H1 (cell line): Measurements from ENCODE around the gene DPYSL3. TPM values are rescaled to one million over a fixed set of nuclear protein-coding genes. Genes with fewer than 3 reads are reported as not detected.

ENCODE experiments used
- CTCF ChIA-PET: fragments of 300-600 bp; sonication (Branson Sonifier 250); formaldehyde crosslinking; loops from one replicate; lab custom pipeline; 2021; ENCODE audit not compliant: partially characterized antibody; lab: Charles Lee
- POLR2A ChIA-PET: fragments of 300-600 bp; sonication (Branson Sonifier 250); formaldehyde crosslinking; loops from one replicate; lab custom pipeline; 2021; ENCODE audit warnings: inconsistent platforms; ENCODE audit not compliant: partially characterized antibody; lab: Charles Lee
- DNase-seq, 2 experiments: peaks; one replicate each; pipeline versions ENCODE4 v3.0.0 to v3.0.0-alpha.2; 2010 to 2022; ENCODE audit warnings: low spot score in 2 of 2, low read depth in 1 of 2, mixed read lengths in 1 of 2
- FAIRE-seq: peaks from 2 replicates; lab custom pipeline; 2011; peaks lifted over from hg19 to GRCh38; lab: Jason Lieb, UNC
- H2AFZ ChIP-seq: 2 replicates; pipeline ENCODE4 v1.8.1; 2012; ENCODE audit warnings: low read length, inconsistent platforms
- H2AK5ac ChIP-seq: 2 replicates; pipeline ENCODE4 v1.6.1; 2013; ENCODE audit warnings: low read depth, low read length
- H2BK120ac ChIP-seq: replicated peaks from 2 replicates; pipeline ENCODE3; 2013; ENCODE audit warnings: low read depth, low read length, inconsistent platforms
- H2BK12ac ChIP-seq: 2 replicates; pipeline ENCODE4 v1.6.1; 2013; ENCODE audit warnings: low read depth, low read length
- H2BK15ac ChIP-seq: 2 replicates; pipeline ENCODE4 v1.6.1; 2013; ENCODE audit warnings: low read length
- H2BK20ac ChIP-seq: 2 replicates; pipeline ENCODE4 v1.6.1; 2013; ENCODE audit warnings: low read length
- H2BK5ac ChIP-seq: 2 replicates; pipeline ENCODE4 v1.6.1; 2013; ENCODE audit warnings: low read depth, low read length
- H3K14ac ChIP-seq: 2 replicates; pipeline ENCODE4 v1.6.1; 2013; ENCODE audit warnings: inconsistent platforms; ENCODE audit not compliant: insufficient read length
- H3K18ac ChIP-seq: 2 replicates; pipeline ENCODE4 v1.6.1; 2013; ENCODE audit warnings: low read length; ENCODE audit errors: extremely low read depth
- H3K23ac ChIP-seq: 2 replicates; pipeline ENCODE4 v1.6.1; 2013; ENCODE audit warnings: inconsistent platforms; ENCODE audit not compliant: insufficient read length
- H3K23me2 ChIP-seq: 2 replicates; pipeline ENCODE4 v1.6.1; 2013; ENCODE audit warnings: low read depth, low read length
- H3K27ac ChIP-seq: 2 replicates; pipeline ENCODE4 v1.6.1; 2011; ENCODE audit warnings: low read depth, low read length, inconsistent platforms
- H3K27me3 ChIP-seq, 4 experiments: replicated peaks in 1 of 4; 1 replicate in 1 of 4; 2 replicates in 3 of 4; pipeline versions ENCODE4 v1.6.1 to v1.8.1; 2011 to 2013; ENCODE audit warnings: low read length in 3 of 4, mild to moderate bottlenecking in 3 of 4, inconsistent platforms in 2 of 4, mixed read lengths in 2 of 4, moderate library complexity in 1 of 4; ENCODE audit not compliant: control insufficient read depth in 3 of 4, insufficient read depth in 3 of 4; ENCODE audit errors: extremely low read depth in 1 of 4
- H3K36me3 ChIP-seq, 4 experiments: 2 replicates each; pipeline versions ENCODE4 v1.6.1 to v1.8.1; 2011 to 2013; ENCODE audit warnings: mild to moderate bottlenecking in 4 of 4, low read length in 3 of 4, moderate library complexity in 2 of 4, control low read depth in 1 of 4, inconsistent platforms in 1 of 4; ENCODE audit not compliant: insufficient read depth in 4 of 4, control insufficient read depth in 2 of 4
- H3K4ac ChIP-seq: replicated peaks from 2 replicates; pipeline ENCODE3; 2013; ENCODE audit warnings: low read length, low read depth, mixed read lengths, inconsistent platforms; ENCODE audit not compliant: insufficient read length
- H3K4me1 ChIP-seq, 4 experiments: replicated peaks in 1 of 4; 1 replicate in 1 of 4; 2 replicates in 3 of 4; pipeline versions ENCODE4 v1.6.1 to v1.8.1; 2011 to 2013; ENCODE audit warnings: low read length in 3 of 4, inconsistent platforms in 2 of 4, mixed read lengths in 1 of 4; ENCODE audit not compliant: insufficient read depth in 4 of 4, control insufficient read depth in 3 of 4
- H3K4me2 ChIP-seq, 2 experiments: 2 replicates each; pipeline versions ENCODE4 v1.6.1 to v1.8.1; 2011 to 2013; ENCODE audit warnings: low read depth in 2 of 2, low read length in 2 of 2, control low read depth in 1 of 2, inconsistent platforms in 1 of 2, mild to moderate bottlenecking in 1 of 2; ENCODE audit not compliant: insufficient read depth in 1 of 2
- H3K4me3 ChIP-seq, 4 experiments: fragments of 200-600, 300-600 bp in 1 of 4; sonication (generic), shearing (Covaris generic), sonication (Bioruptor Twin) in 1 of 4; 2 replicates each; pipeline versions ENCODE4 v1.5.1 to v1.8.1; 2011 to 2016; ENCODE audit warnings: low read length in 4 of 4, low read depth in 3 of 4, control low read depth in 2 of 4, inconsistent platforms in 2 of 4, mild to moderate bottlenecking in 2 of 4, mixed read lengths in 1 of 4, moderate library complexity in 1 of 4; ENCODE audit not compliant: insufficient read depth in 2 of 4; ENCODE audit errors: extremely low read depth in 1 of 4
- H3K56ac ChIP-seq: replicated peaks from 2 replicates; pipeline ENCODE3; 2013; ENCODE audit warnings: low read depth, mild to moderate bottlenecking, mixed read lengths, low read length, inconsistent platforms; ENCODE audit not compliant: insufficient read length
- H3K79me1 ChIP-seq: 2 replicates; pipeline ENCODE4 v1.6.1; 2013; ENCODE audit warnings: low read depth, low read length, control low read depth
- H3K79me2 ChIP-seq, 2 experiments: 2 replicates each; pipeline versions ENCODE4 v1.6.1 to v1.8.1; 2012 to 2013; ENCODE audit warnings: low read length in 2 of 2, mild to moderate bottlenecking in 2 of 2, inconsistent platforms in 1 of 2; ENCODE audit not compliant: insufficient read depth in 2 of 2, control insufficient read depth in 1 of 2
- H3K9ac ChIP-seq, 4 experiments: replicated peaks in 1 of 4; 1 replicate in 1 of 4; 2 replicates in 3 of 4; pipeline versions ENCODE4 v1.6.1 to v1.8.1; 2011 to 2013; ENCODE audit warnings: low read depth in 3 of 4, low read length in 3 of 4, control low read depth in 2 of 4, mild to moderate bottlenecking in 2 of 4, moderate library complexity in 2 of 4, inconsistent platforms in 1 of 4; ENCODE audit errors: extremely low read depth in 1 of 4
- H3K9me3 ChIP-seq, 2 experiments: 2 replicates each; pipeline versions ENCODE4 v1.6.1 to v1.8.1; 2012 to 2013; ENCODE audit warnings: mild to moderate bottlenecking in 2 of 2, moderate library complexity in 2 of 2, control low read depth in 1 of 2, inconsistent platforms in 1 of 2, low read depth in 1 of 2, low read length in 1 of 2, mixed read lengths in 1 of 2; ENCODE audit not compliant: insufficient read depth in 2 of 2
- H4K20me1 ChIP-seq, 2 experiments: replicated peaks in 1 of 2; 2 replicates each; pipeline versions ENCODE3 to v1.8.1; 2011 to 2013; ENCODE audit warnings: inconsistent platforms in 2 of 2, low read length in 2 of 2, mild to moderate bottlenecking in 1 of 2; ENCODE audit not compliant: insufficient read depth in 2 of 2, control insufficient read depth in 1 of 2
- H4K5ac ChIP-seq: 2 replicates; pipeline ENCODE4 v1.6.1; 2013; ENCODE audit warnings: low read length, low read depth, mixed read lengths, inconsistent platforms; ENCODE audit not compliant: insufficient read length
- H4K8ac ChIP-seq: 2 replicates; pipeline ENCODE4 v1.8.0; 2013; ENCODE audit warnings: mild to moderate bottlenecking, moderate library complexity, low read length, inconsistent platforms; ENCODE audit not compliant: insufficient read depth; ENCODE audit errors: extremely low read depth
- H4K91ac ChIP-seq: replicated peaks from 2 replicates; pipeline ENCODE3; 2013; ENCODE audit warnings: low read length, mixed read lengths, inconsistent platforms; ENCODE audit not compliant: insufficient read length
- ASH2L ChIP-seq: fragments of 200-600, 300-600 bp; sonication (generic); IDR thresholded peaks from one replicate; pipeline ENCODE4 v1.7.1; 2017; ENCODE audit warnings: low read length
- BRCA1 ChIP-seq: IDR thresholded peaks from 2 replicates; pipeline ENCODE4 v1.6.1; 2012; ENCODE audit warnings: low read depth, low read length, improper control_type of control experiment
- EGR1 ChIP-seq: IDR thresholded peaks from 2 replicates; pipeline ENCODE4 v1.6.1; 2011; ENCODE audit warnings: low read depth, low read length, borderline replicate concordance
- SIRT6 ChIP-seq: IDR thresholded peaks from one replicate; pipeline ENCODE4 v1.7.1; 2012; ENCODE audit warnings: low read length, inconsistent platforms
- SIX5 ChIP-seq: IDR thresholded peaks from 2 replicates; pipeline ENCODE4 v1.6.1; 2011; ENCODE audit warnings: mild to moderate bottlenecking, low read depth, low read length
- YY1 ChIP-seq: IDR thresholded peaks from 2 replicates; pipeline ENCODE4 v1.6.1; 2011; ENCODE audit warnings: low read depth, mild to moderate bottlenecking, low read length
- WGBS, 2 experiments: shearing (Covaris generic) in 1 of 2; methylation state at CpG; one replicate each; pipeline versions ENCODE4 v1.1.6 to v1.1.7; 2013 to 2015; ENCODE audit warnings: low lambda C conversion rate in 2 of 2, mixed read lengths in 2 of 2, inconsistent platforms in 1 of 2, low coverage in 1 of 2, missing lambda C conversion rate in 1 of 2; ENCODE audit not compliant: insufficient replicate concordance in 2 of 2, insufficient coverage in 1 of 2, insufficient read length in 1 of 2; ENCODE audit errors: extremely low coverage in 1 of 2, missing lambda C conversion rate in 1 of 2; 5-methylcytosine and 5-hydroxymethylcytosine counted together
- polyA plus RNA-seq, 7 experiments: library from polyadenylated mRNA; depleted of rRNA in 3 of 7; stranded (reverse) in 5 of 7; unstranded in 2 of 7; fragments of >200 nt in 5 of 7; fragments of 200-250 nt in 2 of 7; gene quantifications; 1 replicate in 5 of 7; 2 replicates in 1 of 7; 4 replicates in 1 of 7; pipeline versions ENCODE4 v1.2.1 to v1.2.3, GENCODE V29; 2011 to 2013; ENCODE audit warnings: missing spikeins in 2 of 7, mixed read lengths in 2 of 7
- total RNA-seq: library from RNA; stranded (reverse); fragmentation: NEBNext Ultra II Directional; extraction: Animal tissue kit (Norgen Biotek cat#: 25700); gene quantifications from 2 replicates; pipeline ENCODE4 v1.2.1, GENCODE V29; 2021

DPYSL3 gene
- total and polyA plus RNA-seq, 2 of the 8 experiments (the other 6 are each of a cell fraction or from before 2014, with no cell fraction given): 268 to 387 TPM

GRCh38 chr5:147530530-147531389 lies 20.9 kb upstream of the DPYSL3 start:
- Histone ChIP-seq H3K23me2 (no peaks in the 10 kb centered on the region), H4K91ac (no peak overlapping the region), H3K9me3 (no peaks in the 10 kb centered on the region), H3K4me2 (no peak overlapping the region), H2AK5ac (no peak overlapping the region), H3K4ac (no peak overlapping the region), H2BK20ac (no peak overlapping the region), H2BK120ac (no peak overlapping the region), H3K23ac (no peak overlapping the region), H2BK15ac (no peak overlapping the region), H3K36me3 (no peaks in the 10 kb centered on the region), H4K5ac (no peak overlapping the region), H4K20me1 (no peaks in the 10 kb centered on the region), H3K56ac (no peak overlapping the region), H3K79me2 (no peaks in the 10 kb centered on the region), H3K18ac (no peak overlapping the region), H2BK5ac (no peak overlapping the region), H3K27ac (no peak overlapping the region), H3K14ac (no peak overlapping the region), H3K9ac (no peak overlapping the region), H3K4me3 (no peak overlapping the region), H3K79me1 (no peaks in the 10 kb centered on the region), H2BK12ac (no peak overlapping the region), H3K4me1 (no peaks in the 10 kb centered on the region), H2AFZ (no peak overlapping the region), H3K27me3 (no peaks in the 10 kb centered on the region), H4K8ac (no peak overlapping the region)
- DNase-seq (no peak), FAIRE-seq (no peak)
- TF ChIP-seq EGR1 (no peak), ASH2L (no peak), SIRT6 (no peak), BRCA1 (no peak), YY1 (no peak), SIX5 (no peak)
- POLR2A ChIA-PET: interaction anchor here (0.7 kb wide), 1 partner anchor 11 kb away, joined by 3 read pairs; no protein-coding TSS in a partner anchor
- WGBS, 2 experiments: 94% methylated on average over 7 of the region's 7 CpGs; no CpG with 5 or more reads in 1 of the 2 experiments
- CTCF ChIA-PET: interaction anchor here (0.7 to 3.0 kb wide), 8 partner anchors 11 to 66 kb away, joined by 3 to 13 read pairs (median 4); no protein-coding TSS in a partner anchor
